Caco-2 (cell line): ENCODE measurements around the gene CLIC4. TPM values are rescaled to one million over a fixed set of nuclear protein-coding genes. Genes with fewer than 3 reads are reported as not detected.

ENCODE experiments used
- BruUV-seq: library from RNA; stranded (reverse); fragments of 400-500 nt; replicated peaks from 2 replicates; lab custom pipeline; 2021; lab: Mats Ljungman, UMichigan
- CTCF ChIA-PET: fragments of 300-600 bp; sonication (Branson Sonifier 250); formaldehyde crosslinking; loops from one replicate; lab custom pipeline; 2022; ENCODE audit warnings: antibody characterized with exemption; lab: Charles Lee
- POLR2A ChIA-PET: fragments of 300-600 bp; sonication (Branson Sonifier 250); formaldehyde crosslinking; loops from one replicate; lab custom pipeline; 2022; ENCODE audit warnings: antibody characterized with exemption; lab: Charles Lee
- DNase-seq, 2 experiments: peaks; one replicate each; pipeline versions ENCODE4 v3.0.0 to v3.0.0-alpha.2; 2020 to 2022
- H3K27me3 ChIP-seq: replicated peaks from 2 replicates; pipeline ENCODE4 v1.6.0; 2011; ENCODE audit warnings: low read length; ENCODE audit not compliant: control insufficient read depth, insufficient read depth
- H3K36me3 ChIP-seq: 2 replicates; pipeline ENCODE4 v1.5.1; 2011; ENCODE audit warnings: low read length; ENCODE audit not compliant: control insufficient read depth, insufficient read depth
- H3K4me1 ChIP-seq: fragments of 250-450 bp; sonication (Bioruptor Pico); 2 replicates; pipeline ENCODE4 v1.5.1; 2020; ENCODE audit warnings: mild to moderate bottlenecking
- H3K4me3 ChIP-seq: 2 replicates; pipeline ENCODE4 v1.5.1; 2011; ENCODE audit warnings: low read depth, mild to moderate bottlenecking, control low read depth, low read length
- H3K9me3 ChIP-seq: fragments of 250-450 bp; sonication (Bioruptor Pico); 2 replicates; pipeline ENCODE4 v1.5.1; 2020; ENCODE audit warnings: mild to moderate bottlenecking, moderate library complexity
- H3K27ac Mint-ChIP-seq: one replicate; pipeline ENCODE4 v1.8.0; 2022; ENCODE audit warnings: mixed read lengths; ENCODE audit not compliant: unreplicated experiment
- H3K27me3 Mint-ChIP-seq: one replicate; pipeline ENCODE4 v1.8.0; 2022; ENCODE audit warnings: mixed read lengths; ENCODE audit not compliant: insufficient read depth, unreplicated experiment
- H3K36me3 Mint-ChIP-seq: one replicate; pipeline ENCODE4 v1.8.0; 2022; ENCODE audit warnings: mild to moderate bottlenecking, mixed read lengths; ENCODE audit not compliant: insufficient read depth, unreplicated experiment
- H3K4me1 Mint-ChIP-seq: one replicate; pipeline ENCODE4 v1.8.0; 2022; ENCODE audit warnings: low read depth, mixed read lengths; ENCODE audit not compliant: unreplicated experiment
- H3K4me3 Mint-ChIP-seq: one replicate; pipeline ENCODE4 v1.8.0; 2022; ENCODE audit warnings: mild to moderate bottlenecking, moderate library complexity, mixed read lengths; ENCODE audit not compliant: unreplicated experiment
- H3K9me3 Mint-ChIP-seq: one replicate; pipeline ENCODE4 v1.8.0; 2022; ENCODE audit warnings: mixed read lengths; ENCODE audit not compliant: unreplicated experiment
- CTCF ChIP-seq, 2 experiments: fragments of 200-600 bp in 1 of 2; IDR thresholded peaks; 1 replicate in 1 of 2; 2 replicates in 1 of 2; pipeline versions ENCODE4 v1.5.1 to v1.8.0; 2011 to 2022; ENCODE audit warnings: antibody characterized with exemption in 1 of 2, control low read depth in 1 of 2, inconsistent platforms in 1 of 2, low read depth in 1 of 2, low read length in 1 of 2, mild to moderate bottlenecking in 1 of 2, moderate library complexity in 1 of 2; ENCODE audit not compliant: insufficient read depth in 1 of 2, severe bottlenecking in 1 of 2, unreplicated experiment in 1 of 2
- intact Hi-C: fragments of 100-400 bp; cut with micrococcal nuclease; formaldehyde crosslinking; loops from one replicate; pipeline ENCODE4 v1.10.0; 2022; ENCODE audit not compliant: unreplicated experiment
- total RNA-seq: library from RNA; stranded (reverse); gene quantifications from 2 replicates; pipeline ENCODE4 v1.2.3, GENCODE V29; 2022

The CLIC4 gene
- total RNA-seq, 1 experiment from 2014 or later: 140 TPM

- H3K4me1 Mint-ChIP-seq: no peaks in the 10 kb centered on the region
- H3K36me3 Mint-ChIP-seq: no peaks in the 10 kb centered on the region
- no TSS peak for BruUV-seq
- H3K4me1 ChIP-seq: peaks cover 19% of the 10 kb centered on the region
- POLR2A ChIA-PET: no interaction called here
- H3K27ac Mint-ChIP-seq: no peak overlapping the region
- intact Hi-C loops: no loop called here
- DNase-seq: no peak
- no peaks in the 10 kb centered on the region for H3K27me3 ChIP-seq
- CTCF ChIA-PET: interaction anchor here (1.0 kb wide), 1 partner anchor 11 kb away, joined by 3 read pairs; no protein-coding TSS in a partner anchor
- no peaks in the 10 kb centered on the region for H3K36me3 ChIP-seq
- no peak overlapping the region for H3K4me3 Mint-ChIP-seq
- no peaks in the 10 kb centered on the region for H3K9me3 ChIP-seq
- H3K9me3 Mint-ChIP-seq: no peaks in the 10 kb centered on the region
- no peak overlapping the region for H3K4me3 ChIP-seq
- TF ChIP-seq CTCF (IDR thresholded peaks at IDR 0.05; ENCODE audit: insufficient read depth in 1 of 2, low read depth in 1 of 2, low read length in 1 of 2, severe bottlenecking in 1 of 2, unreplicated experiment in 1 of 2): no peak
- no peaks in the 10 kb centered on the region for H3K27me3 Mint-ChIP-seq
Observed at GRCh38 chr1:24713176-24713575, 32.1 kb upstream of the CLIC4 start.

- DNase-seq: no peak
- Mint-ChIP-seq H3K4me1 (no peaks in the 10 kb centered on the region), H3K9me3 (no peaks in the 10 kb centered on the region), H3K27ac (no peak overlapping the region), H3K4me3 (no peak overlapping the region), H3K36me3 (no peaks in the 10 kb centered on the region), H3K27me3 (no peaks in the 10 kb centered on the region)
- CTCF ChIA-PET: interaction anchor here (1.0 kb wide), 1 partner anchor 11 kb away, joined by 3 read pairs; no protein-coding TSS in a partner anchor
- no TSS peak for BruUV-seq
- H3K27me3 ChIP-seq: no peaks in the 10 kb centered on the region
- intact Hi-C loops: no loop called here
- TF ChIP-seq CTCF (IDR thresholded peaks at IDR 0.05; ENCODE audit: insufficient read depth in 1 of 2, low read depth in 1 of 2, low read length in 1 of 2, severe bottlenecking in 1 of 2, unreplicated experiment in 1 of 2): no peak
- no peaks in the 10 kb centered on the region for H3K36me3 ChIP-seq
- no peaks in the 10 kb centered on the region for H3K9me3 ChIP-seq
- H3K4me1 ChIP-seq: peaks cover 19% of the 10 kb centered on the region
- POLR2A ChIA-PET: interaction anchor here (1.0 kb wide), 1 partner anchor 31 kb away, joined by 3 read pairs; the partner anchor contains the start of gene CLIC4
- no peak overlapping the region for H3K4me3 ChIP-seq
Observed at GRCh38 chr1:24713736-24714135, 31.5 kb upstream of the CLIC4 start.

- Histone ChIP-seq H3K9me3 (no peaks in the 10 kb centered on the region), H3K4me3 (no peak overlapping the region), H3K36me3 (no peaks in the 10 kb centered on the region), H3K27me3 (no peaks in the 10 kb centered on the region), H3K4me1 (peaks cover 21% of the 10 kb centered on the region)
- H3K36me3 Mint-ChIP-seq: no peaks in the 10 kb centered on the region
- H3K27me3 Mint-ChIP-seq: no peaks in the 10 kb centered on the region
- no peak overlapping the region for H3K4me3 Mint-ChIP-seq
- ChIA-PET POLR2A (no interaction called here), CTCF (no interaction called here)
- intact Hi-C loops: no loop called here
- no TSS peak for BruUV-seq
- no peak for TF ChIP-seq CTCF (IDR thresholded peaks at IDR 0.05; ENCODE audit: insufficient read depth in 1 of 2, low read depth in 1 of 2, low read length in 1 of 2, severe bottlenecking in 1 of 2, unreplicated experiment in 1 of 2)
- DNase-seq: no peak
- H3K9me3 Mint-ChIP-seq: no peaks in the 10 kb centered on the region
- H3K4me1 Mint-ChIP-seq: no peaks in the 10 kb centered on the region
- no peak overlapping the region for H3K27ac Mint-ChIP-seq
Observed at GRCh38 chr1:24714859-24715520, 30.3 kb upstream of the CLIC4 start.
